Renal cortex interstitium (tissue), 11 donors: Measurements from ENCODE around the gene PEPD. TPM values are rescaled to one million over a fixed set of nuclear protein-coding genes. Genes with fewer than 3 reads are reported as not detected.
"Not testable (repeated sequence)": the region's sequence is repeated elsewhere in the genome, so short reads cannot be mapped to it uniquely, and the experiment has no call there.

Source experiments
- DNase-seq, 11 donors: peaks; one replicate each; pipeline ENCODE4 v3.0.0-alpha.2; 2013; ENCODE audit warnings: low read depth in 9 of 11, low spot score in 4 of 11; ENCODE audit errors: extremely low read depth in 1 of 11
- polyA plus RNA-seq, 3 donors: library from polyadenylated mRNA; unstranded; fragments of 120-200 nt; gene quantifications; one replicate each; pipeline ENCODE4 v1.2.1, GENCODE V29; 2013; ENCODE audit not compliant: insufficient read length in 3 of 3

The PEPD gene
- polyA plus RNA-seq, 3 donors = 106 to 122 (median 112) TPM

GRCh38 chr19:33490596-33490995, 31.0 kb downstream of the PEPD start:
- not testable (repeated sequence) for DNase-seq

GRCh38 chr19:33490041-33490451, 31.5 kb downstream of the PEPD start:
- DNase-seq = no peak

DNA sequence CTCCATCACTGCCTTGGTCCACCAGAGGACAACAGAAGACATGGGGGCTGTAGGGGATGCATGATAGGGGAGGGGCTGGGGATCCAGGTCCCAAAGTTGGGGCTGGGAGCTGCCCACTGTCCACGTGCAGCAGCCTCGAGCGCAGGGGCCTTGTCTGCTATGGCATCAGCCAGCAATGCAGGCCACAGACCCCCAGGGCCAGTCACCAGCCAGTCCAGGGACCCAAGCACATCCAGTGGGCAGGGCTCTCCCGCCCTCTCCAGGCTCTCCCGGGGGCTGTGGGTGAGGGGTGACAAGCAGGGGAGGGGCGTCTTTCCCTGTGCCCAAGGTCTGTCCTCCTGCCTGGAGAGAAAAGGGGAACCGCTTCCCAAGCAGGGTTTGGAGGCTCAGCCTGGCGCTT, 32.8 kb downstream of the PEPD start:
- no peak for DNase-seq

GRCh38 chr19:33487901-33488800, 33.4 kb downstream of the PEPD start:
- no peak for DNase-seq

- no peak for DNase-seq
Measured at GRCh38 chr19:33486936-33487811, 34.4 kb downstream of the PEPD start.

GRCh38 chr19:33486407-33486806, 35.2 kb downstream of the PEPD start:
- DNase-seq = no peak

- DNase-seq = no peak
Measured at GRCh38 chr19:33484226-33484774, 37.3 kb downstream of the PEPD start.

DNA sequence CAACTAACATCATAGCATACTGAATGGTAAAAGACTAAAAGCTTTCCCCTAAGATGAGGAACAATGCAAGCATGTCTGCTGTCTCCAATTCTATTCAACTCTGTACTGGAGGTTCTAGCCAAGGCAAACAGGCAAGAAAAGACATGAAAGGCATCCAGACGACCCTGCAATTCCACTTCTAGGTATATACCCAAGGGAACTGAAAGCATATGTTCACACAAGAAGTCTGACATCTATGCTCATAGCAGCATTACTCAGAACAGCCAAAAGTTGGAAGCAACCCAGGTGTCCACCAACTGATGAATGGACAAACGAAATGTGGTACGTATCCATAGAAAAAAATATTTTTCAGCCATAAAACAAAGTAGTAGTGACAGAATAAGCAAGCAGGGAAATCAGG, 39.1 kb downstream of the PEPD start:
- no peak for DNase-seq

DNA sequence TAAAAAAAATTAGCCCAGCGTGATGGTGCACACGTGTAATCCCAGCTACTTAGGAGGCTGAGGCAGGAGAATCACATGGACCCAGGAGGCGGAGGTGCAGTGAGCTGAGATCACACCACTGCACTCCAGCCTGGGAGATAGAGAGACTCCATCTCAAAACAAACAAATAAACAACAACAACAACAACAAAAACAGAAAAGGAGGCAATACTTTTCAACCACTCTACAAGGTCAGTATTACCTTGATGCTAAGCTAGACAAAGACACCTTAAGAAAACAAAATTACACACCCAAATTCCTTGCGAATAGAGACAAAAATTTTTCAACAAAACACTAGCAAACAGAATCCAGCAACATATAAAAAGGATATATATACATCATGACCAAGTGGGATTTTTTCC, 39.7 kb downstream of the PEPD start:
- DNase-seq = no peak

DNA sequence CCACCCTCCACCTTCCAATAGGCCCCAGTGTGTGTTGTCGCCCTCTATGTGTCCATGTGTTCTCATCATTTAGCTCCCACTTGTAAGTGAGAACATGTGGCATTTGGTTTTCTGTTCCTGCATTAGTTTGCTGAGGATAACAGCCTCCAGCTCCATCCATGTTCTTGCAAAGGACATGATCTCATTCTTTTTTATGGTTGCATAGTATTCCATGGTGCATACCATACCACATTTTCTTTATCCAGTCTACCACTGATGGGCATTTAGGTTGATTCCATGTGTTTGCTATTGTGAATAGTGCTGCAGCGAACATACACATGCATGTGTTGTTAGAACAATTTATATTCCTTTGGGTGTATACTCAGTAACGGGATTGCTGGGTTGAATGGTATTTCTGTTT, 42.0 kb downstream of the PEPD start:
- DNase-seq = not testable (repeated sequence)

DNA sequence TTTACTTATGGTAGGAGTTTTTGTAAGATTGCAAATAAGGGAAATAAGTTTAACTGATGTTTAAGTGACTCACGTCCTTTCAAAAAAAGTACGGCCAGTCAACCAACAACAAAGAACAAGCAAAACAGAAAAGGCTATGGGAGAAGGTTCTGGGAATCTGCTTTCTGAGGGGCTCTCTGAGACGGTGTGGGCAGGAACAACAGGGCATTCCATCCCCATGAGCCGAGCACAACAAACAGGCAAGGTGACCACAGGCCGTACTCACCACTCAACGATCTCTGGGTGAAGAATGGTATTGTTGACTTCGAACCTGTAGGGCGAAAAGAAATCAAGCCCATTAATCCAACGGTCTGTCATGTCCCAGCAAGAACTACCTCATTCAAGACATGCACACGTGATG, 43.8 kb downstream of the PEPD start:
- DNase-seq = no peak

DNA sequence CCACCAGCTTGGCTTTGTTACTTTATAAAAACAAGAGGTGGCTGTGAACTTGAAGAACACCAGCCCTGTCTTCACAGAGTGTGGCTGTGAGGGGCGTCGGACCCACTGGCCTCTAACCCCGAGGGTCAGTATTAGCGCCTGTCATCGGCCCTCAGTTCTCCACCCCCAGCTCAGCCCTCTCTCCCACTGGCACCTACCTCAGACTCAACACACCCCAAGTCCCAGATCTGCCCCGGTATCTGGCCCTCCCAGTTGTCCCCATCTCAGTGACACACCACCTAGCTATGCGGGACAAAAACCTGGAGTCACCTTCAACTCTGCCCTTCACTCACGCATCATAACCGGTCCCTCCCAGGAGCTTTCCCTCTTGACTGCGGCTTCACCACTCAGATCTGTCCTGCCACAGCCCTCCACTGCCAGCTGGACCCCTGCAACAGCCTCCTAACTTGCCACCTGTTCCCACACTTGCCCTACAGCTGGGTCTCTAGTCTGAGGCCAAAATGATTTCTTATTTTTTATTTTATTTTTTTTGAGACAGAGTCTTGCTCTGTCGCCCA, 45.4 kb downstream of the PEPD start:
- no peak for DNase-seq

DNA sequence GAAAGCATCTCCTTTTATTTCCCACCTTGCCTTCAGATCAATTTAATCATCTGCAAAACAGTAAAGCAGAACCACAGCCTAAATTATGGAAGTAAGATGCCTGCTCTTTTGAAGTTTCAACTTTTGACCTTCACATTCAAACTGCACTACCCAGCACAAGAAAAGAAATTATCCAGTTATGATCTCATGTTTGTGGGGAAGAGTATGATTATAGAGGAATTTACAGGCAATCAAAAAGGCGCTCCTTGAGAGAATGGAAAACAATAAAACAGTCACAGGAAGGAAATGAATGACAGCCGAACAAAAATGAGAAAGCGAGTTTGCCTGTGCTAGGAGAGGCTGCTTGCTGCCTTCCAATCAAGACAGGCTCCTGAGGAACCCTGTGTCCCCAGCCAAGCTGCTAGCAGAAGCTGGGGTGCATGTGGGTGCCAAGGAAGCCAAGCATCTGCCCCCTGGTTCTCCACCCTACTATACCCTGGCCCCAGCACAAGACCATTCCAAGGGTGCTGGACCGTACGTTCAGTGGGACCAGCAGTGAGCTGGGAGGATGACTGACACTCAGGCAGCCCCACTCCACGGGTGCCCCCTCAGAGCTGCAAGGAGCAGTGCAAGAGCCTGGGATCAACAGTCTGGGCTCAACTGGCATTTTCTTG, 47.8 kb downstream of the PEPD start:
- DNase-seq = no peak

GRCh38 chr19:33472691-33473652, 48.6 kb downstream of the PEPD start:
- DNase-seq = no peak

- no peak for DNase-seq
Measured at GRCh38 chr19:33472226-33472625, 49.4 kb downstream of the PEPD start.

DNA sequence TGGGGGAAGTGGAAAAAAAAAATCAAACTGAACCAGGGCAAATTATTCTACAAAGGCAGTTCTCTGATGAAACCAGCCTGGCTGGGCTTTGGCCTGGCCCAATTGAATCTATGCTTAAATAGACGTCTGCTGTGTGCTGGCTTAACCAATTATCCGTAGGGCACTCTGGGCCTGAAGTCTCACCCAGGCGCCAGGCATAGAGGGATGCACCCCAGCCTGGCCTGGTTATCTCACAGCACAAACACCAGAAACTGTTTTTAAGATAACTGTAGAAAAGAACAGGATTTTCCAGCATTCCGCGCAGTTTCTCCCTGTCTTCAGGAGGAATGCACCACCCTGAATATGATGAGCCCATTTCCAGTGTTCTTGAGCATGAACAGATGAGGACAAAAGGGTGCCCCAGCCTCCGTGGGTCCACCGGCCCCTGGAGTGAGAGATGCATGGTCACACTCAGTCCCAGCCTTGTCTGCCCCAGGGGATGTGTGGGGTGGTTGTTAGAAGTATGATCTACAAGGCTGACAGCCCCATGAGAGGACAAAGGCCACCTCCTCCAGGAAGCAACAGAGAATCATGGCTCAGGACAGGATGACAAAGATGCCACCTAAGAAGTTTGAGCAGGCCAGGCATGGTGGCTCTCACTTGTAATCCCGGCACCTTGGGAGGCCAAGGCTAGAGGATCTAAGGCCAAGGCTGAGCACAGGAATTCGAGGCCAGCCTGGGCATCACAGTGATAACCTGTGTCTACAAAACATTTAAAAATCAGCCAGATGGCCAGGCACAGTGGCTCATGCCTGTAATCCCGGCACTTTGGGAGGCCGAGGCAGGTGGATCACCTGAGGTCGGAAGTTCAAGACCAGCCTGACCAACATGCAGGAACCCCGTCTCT, 50.2 kb downstream of the PEPD start:
- no peak for DNase-seq

- no peak for DNase-seq
Measured at GRCh38 chr19:33470686-33471085, 50.9 kb downstream of the PEPD start.
